HEK293 (cell line): ENCODE results near the gene RAB6C.
"Not testable (repeated sequence)": the region's sequence is repeated elsewhere in the genome, so short reads cannot be mapped to it uniquely, and the experiment has no call there.

ENCODE experiments used
- CTCF ChIP-seq: fragments of 450-650 bp; formaldehyde crosslinking; IDR thresholded peaks from 2 replicates; pipeline ENCODE4 v1.5.1; 2016; ENCODE audit warnings: missing biosample characterization, missing genetic modification characterization
- SALL2 ChIP-seq: fragments of 450-650 bp; formaldehyde crosslinking; IDR thresholded peaks from 2 replicates; pipeline ENCODE4 v1.5.0; 2017; ENCODE audit warnings: missing biosample characterization, mild to moderate bottlenecking, missing genetic modification characterization, borderline replicate concordance

GRCh38 chr2:130005862-130006261 is 26.4 kb downstream of the RAB6C start:
- TF ChIP-seq CTCF, SALL2 (tag by site-specific recombination): not testable (repeated sequence)
